ENCODE measurements around the gene TMPRSS2.

- TF ChIP-seq CTCF (IDR thresholded peaks at IDR 0.05) (no peak), POLR2A (IDR thresholded peaks at IDR 0.05) (no peak)
Measured at GRCh38 chr21:41445465-41445862, 62.5 kb downstream of the TMPRSS2 start.

Measured in sigmoid colon (tissue), 3 donors.